ENCODE results near the gene ATP13A4.
"Not testable (repeated sequence)": the region's sequence is repeated elsewhere in the genome, so short reads cannot be mapped to it uniquely, and the experiment has no call there.

ATP13A4 gene

GRCh38 chr3:193560870-193561269 lies 6.2 kb upstream of the ATP13A4 start:
- DNase-seq (ENCODE audit: low spot score), result no peak

GRCh38 chr3:193560091-193560490 lies 5.4 kb upstream of the ATP13A4 start:
- no peak for DNase-seq (ENCODE audit: low spot score)

GRCh38 chr3:193559100-193559499 lies 4.4 kb upstream of the ATP13A4 start:
- DNase-seq (ENCODE audit: low spot score), result no peak

GRCh38 chr3:193556841-193557240 lies 2.1 kb upstream of the ATP13A4 start:
- DNase-seq (ENCODE audit: low spot score), result no peak

- DNase-seq (ENCODE audit: low spot score), result no peak
These were observed 1.1 kb downstream of the ATP13A4 start for GRCh38 chr3:193553586-193553985.

GRCh38 chr3:193552923-193553322 lies 1.8 kb downstream of the ATP13A4 start:
- DNase-seq (ENCODE audit: low spot score), result no peak

- no peak for DNase-seq (ENCODE audit: low spot score)
These were observed 6.3 kb downstream of the ATP13A4 start for GRCh38 chr3:193548406-193548805.

- no peak for DNase-seq (ENCODE audit: low spot score)
These were observed 8.6 kb downstream of the ATP13A4 start for GRCh38 chr3:193546129-193546528.

GRCh38 chr3:193545304-193545703 lies 9.4 kb downstream of the ATP13A4 start:
- no peak for DNase-seq (ENCODE audit: low spot score)

- DNase-seq (ENCODE audit: low spot score), result no peak
These were observed 10.4 kb downstream of the ATP13A4 start for GRCh38 chr3:193544289-193544688.

GRCh38 chr3:193530231-193531165 lies 24.2 kb downstream of the ATP13A4 start:
- DNase-seq (ENCODE audit: low spot score), result no peak

- not testable (repeated sequence) for DNase-seq (ENCODE audit: low spot score)
These were observed 28.6 kb downstream of the ATP13A4 start for GRCh38 chr3:193526085-193526484.

- DNase-seq (ENCODE audit: low spot score), result no peak
These were observed 32.2 kb downstream of the ATP13A4 start for GRCh38 chr3:193522473-193522872.

GRCh38 chr3:193520738-193521137 lies 34.0 kb downstream of the ATP13A4 start:
- no peak for DNase-seq (ENCODE audit: low spot score)

GRCh38 chr3:193515966-193516365 lies 38.7 kb downstream of the ATP13A4 start:
- DNase-seq (ENCODE audit: low spot score), result no peak

- DNase-seq (ENCODE audit: low spot score), result no peak
These were observed 44.5 kb downstream of the ATP13A4 start for GRCh38 chr3:193510154-193510553.

GRCh38 chr3:193509103-193509965 lies 45.4 kb downstream of the ATP13A4 start:
- DNase-seq (ENCODE audit: low spot score), result no peak

GRCh38 chr3:193508108-193508507 lies 46.6 kb downstream of the ATP13A4 start:
- DNase-seq (ENCODE audit: low spot score), result no peak

GRCh38 chr3:193507566-193507965 lies 47.1 kb downstream of the ATP13A4 start:
- DNase-seq (ENCODE audit: low spot score), result no peak

- DNase-seq (ENCODE audit: low spot score), result no peak
These were observed 47.8 kb downstream of the ATP13A4 start for GRCh38 chr3:193506921-193507320.

- DNase-seq (ENCODE audit: low spot score), result no peak
These were observed 51.8 kb downstream of the ATP13A4 start for GRCh38 chr3:193502871-193503270.

GRCh38 chr3:193499801-193500485 lies 54.8 kb downstream of the ATP13A4 start:
- no peak for DNase-seq (ENCODE audit: low spot score)
